Mucosa of descending colon (tissue), 3 donors: ENCODE data around the gene ZBTB21. TPM values are rescaled to one million over a fixed set of nuclear protein-coding genes. Genes with fewer than 3 reads are reported as not detected.

Source experiments
- ATAC-seq: fragments of 200-7000 bp; cut with Tn5 transposase; one replicate; pipeline ENCODE4 v1.9.1; 2020; ENCODE audit warnings: mild to moderate bottlenecking, moderate library complexity
- DNase-seq, 3 donors: peaks; one replicate each; pipeline ENCODE4 v3.0.0-alpha.2; 2020
- H3K36me3 ChIP-seq: fragments of 200-600 bp; one replicate; pipeline ENCODE4 v1.8.0; 2021; ENCODE audit warnings: low read depth, mild to moderate bottlenecking
- H3K4me1 ChIP-seq: fragments of 200-600 bp; one replicate; pipeline ENCODE4 v1.8.0; 2021; ENCODE audit warnings: low read depth, mild to moderate bottlenecking
- H3K4me3 ChIP-seq: fragments of 200-600 bp; one replicate; pipeline ENCODE4 v1.8.0; 2021; ENCODE audit warnings: mild to moderate bottlenecking
- H3K9me3 ChIP-seq: fragments of 200-600 bp; one replicate; pipeline ENCODE4 v1.8.0; 2021; ENCODE audit warnings: mild to moderate bottlenecking
- intact Hi-C, 2 donors: fragments of 100-400 bp; cut with DNase I in 1 of 2; cut with micrococcal nuclease in 1 of 2; formaldehyde crosslinking; loops; one replicate each; pipeline versions ENCODE4 v1.11.0 to v1.11.1; 2022; cut with DNase I, micrococcal nuclease
- total RNA-seq, 3 donors: library from RNA; stranded (reverse); fragmentation: NEBNext Ultra II Directional in 2 of 3; extraction: Animal tissue kit (Norgen Biotek cat#: 25700) in 2 of 3; gene quantifications; one replicate each; pipeline versions ENCODE4 v1.2.1 to v1.2.4, GENCODE V29; 2021 to 2023
- TF ChIP-seq, protein P1 (sequence below): fragments of 200-600 bp; IDR thresholded peaks from one replicate; pipeline ENCODE4 v1.8.0; 2022; ENCODE audit warnings: antibody characterized with exemption, mild to moderate bottlenecking
- donor health status: DM: no; HTN: no; CAD: no; lungs with moderate emphysema.
- donor health status: DM: no; HTN: no; CAD: no.
- donor health status: DM: no; HTN: yes; CAD: no.

The ZBTB21 gene
- total RNA-seq, 3 donors from 2014 or later: 11.8 to 18.9 (median 14.6) TPM

- intact Hi-C loops: no loop called here
- TF ChIP-seq, protein P1, sequence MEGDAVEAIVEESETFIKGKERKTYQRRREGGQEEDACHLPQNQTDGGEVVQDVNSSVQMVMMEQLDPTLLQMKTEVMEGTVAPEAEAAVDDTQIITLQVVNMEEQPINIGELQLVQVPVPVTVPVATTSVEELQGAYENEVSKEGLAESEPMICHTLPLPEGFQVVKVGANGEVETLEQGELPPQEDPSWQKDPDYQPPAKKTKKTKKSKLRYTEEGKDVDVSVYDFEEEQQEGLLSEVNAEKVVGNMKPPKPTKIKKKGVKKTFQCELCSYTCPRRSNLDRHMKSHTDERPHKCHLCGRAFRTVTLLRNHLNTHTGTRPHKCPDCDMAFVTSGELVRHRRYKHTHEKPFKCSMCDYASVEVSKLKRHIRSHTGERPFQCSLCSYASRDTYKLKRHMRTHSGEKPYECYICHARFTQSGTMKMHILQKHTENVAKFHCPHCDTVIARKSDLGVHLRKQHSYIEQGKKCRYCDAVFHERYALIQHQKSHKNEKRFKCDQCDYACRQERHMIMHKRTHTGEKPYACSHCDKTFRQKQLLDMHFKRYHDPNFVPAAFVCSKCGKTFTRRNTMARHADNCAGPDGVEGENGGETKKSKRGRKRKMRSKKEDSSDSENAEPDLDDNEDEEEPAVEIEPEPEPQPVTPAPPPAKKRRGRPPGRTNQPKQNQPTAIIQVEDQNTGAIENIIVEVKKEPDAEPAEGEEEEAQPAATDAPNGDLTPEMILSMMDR: no peak
- peaks cover 7% of the 10 kb centered on the region for H3K4me1 ChIP-seq
- ATAC-seq (no peak), DNase-seq (no peak)
- H3K36me3 ChIP-seq: no peaks in the 10 kb centered on the region
- no peaks in the 10 kb centered on the region for H3K9me3 ChIP-seq
- H3K4me3 ChIP-seq: no peak overlapping the region
These were observed 54.6 kb downstream of the ZBTB21 start for GRCh38 chr21:41955516-41955915.

DNA sequence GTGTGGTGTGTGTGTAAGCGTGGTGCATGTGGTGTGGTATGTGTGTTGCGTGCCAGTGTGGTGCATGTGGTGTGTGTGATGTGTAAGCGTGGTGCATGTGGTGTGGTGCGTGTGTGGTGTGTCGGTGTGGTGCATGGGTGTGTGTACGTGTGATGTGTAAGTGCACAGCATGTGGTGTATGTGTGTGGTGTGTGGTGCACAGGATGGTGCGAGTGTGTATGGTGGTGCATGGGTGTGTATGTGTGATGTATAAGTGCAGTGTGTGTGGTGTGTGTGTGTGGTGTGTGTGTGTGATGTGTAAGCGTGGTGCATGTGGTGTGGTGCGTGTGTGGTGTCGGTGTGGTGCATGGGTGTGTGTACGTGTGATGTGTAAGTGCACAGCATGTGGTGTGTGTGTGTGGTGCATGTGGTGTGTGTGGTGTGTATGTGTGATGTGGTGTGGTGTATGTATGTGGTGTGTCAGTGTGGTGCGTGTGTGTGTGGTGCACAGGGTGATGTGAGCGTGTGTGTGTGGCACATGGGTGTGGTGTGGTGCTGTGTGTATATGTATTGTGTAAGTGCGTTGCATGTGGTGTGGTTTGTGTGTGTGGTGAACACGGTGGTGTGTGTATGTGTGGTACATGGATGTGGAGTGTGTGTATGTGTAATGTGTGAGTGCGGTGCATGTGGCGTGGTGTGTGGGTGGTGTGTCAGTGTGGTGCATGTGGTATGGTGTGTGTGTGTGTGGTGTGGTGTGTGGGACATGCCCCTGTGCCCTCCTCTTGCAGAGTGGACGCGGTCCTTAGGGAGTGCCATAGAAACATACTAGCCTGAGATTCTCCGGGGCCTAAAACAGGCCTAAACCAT lies 55.3 kb downstream of the ZBTB21 start:
- H3K4me3 ChIP-seq: no peak overlapping the region
- TF ChIP-seq, protein P1: no peak
- H3K9me3 ChIP-seq: no peaks in the 10 kb centered on the region
- ATAC-seq: no peak
- no peaks in the 10 kb centered on the region for H3K36me3 ChIP-seq
- intact Hi-C loops: no loop called here
- H3K4me1 ChIP-seq: peaks cover 7% of the 10 kb centered on the region
- no peak for DNase-seq

DNA sequence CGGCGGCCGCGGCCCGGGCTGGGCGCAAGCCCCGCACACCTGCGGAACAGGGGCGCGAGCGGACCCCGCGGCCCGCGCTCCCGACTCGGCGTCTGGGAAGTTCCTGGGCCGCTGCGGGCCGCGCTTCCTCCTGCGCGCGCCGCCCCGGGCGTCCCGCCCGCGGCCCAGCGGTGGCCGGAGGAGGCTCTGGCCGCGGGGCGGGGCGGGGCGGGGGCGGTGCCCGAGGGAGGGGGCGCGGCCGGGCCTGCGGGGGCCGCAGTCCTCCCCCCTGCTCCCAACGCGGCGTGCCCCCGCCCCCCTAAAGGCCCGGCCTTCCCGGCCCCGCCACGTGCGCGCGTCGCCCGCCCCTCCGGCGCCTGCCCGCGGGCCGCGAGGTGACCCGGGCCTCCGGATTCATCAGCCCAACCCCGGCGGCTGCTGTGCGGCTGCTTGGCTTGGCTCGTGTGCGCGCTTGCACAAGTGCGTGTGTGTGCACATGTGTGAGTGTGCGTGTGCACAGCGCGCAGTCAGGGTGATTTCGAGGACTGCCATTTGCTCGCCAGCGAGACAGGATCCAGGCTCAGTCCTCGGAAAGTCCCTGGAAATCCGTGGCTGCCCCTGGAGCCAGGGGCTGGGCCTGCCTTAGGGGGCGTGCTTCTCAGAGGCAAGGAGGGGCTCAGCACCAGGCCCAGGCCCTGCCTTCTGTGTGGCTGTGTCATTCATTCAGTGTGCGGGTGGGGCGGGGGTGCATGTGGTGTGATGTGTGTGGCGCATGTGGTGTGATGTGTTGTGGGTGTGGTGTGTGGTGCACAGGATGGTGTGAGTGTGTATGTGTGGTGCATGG lies 56.1 kb downstream of the ZBTB21 start, which contains the start of gene C2CD2:
Gene C2CD2, minus strand, starts transcription at position 188 of the 823 bp plus-strand sequence. CDS start 370 bp downstream, outside the sequence.
- ATAC-seq: peak; percentile 82
- intact Hi-C loops: no loop called here
- H3K9me3 ChIP-seq: no peaks in the 10 kb centered on the region
- peak within 1 kb of the TSS; percentile 42 for H3K4me3 ChIP-seq
- H3K4me1 ChIP-seq: peaks cover 7% of the 10 kb centered on the region
- H3K36me3 ChIP-seq: no peaks in the 10 kb centered on the region
- TF ChIP-seq, protein P1: no peak
- DNase-seq: peak; percentile 68 to 80 (median 68)

DNA sequence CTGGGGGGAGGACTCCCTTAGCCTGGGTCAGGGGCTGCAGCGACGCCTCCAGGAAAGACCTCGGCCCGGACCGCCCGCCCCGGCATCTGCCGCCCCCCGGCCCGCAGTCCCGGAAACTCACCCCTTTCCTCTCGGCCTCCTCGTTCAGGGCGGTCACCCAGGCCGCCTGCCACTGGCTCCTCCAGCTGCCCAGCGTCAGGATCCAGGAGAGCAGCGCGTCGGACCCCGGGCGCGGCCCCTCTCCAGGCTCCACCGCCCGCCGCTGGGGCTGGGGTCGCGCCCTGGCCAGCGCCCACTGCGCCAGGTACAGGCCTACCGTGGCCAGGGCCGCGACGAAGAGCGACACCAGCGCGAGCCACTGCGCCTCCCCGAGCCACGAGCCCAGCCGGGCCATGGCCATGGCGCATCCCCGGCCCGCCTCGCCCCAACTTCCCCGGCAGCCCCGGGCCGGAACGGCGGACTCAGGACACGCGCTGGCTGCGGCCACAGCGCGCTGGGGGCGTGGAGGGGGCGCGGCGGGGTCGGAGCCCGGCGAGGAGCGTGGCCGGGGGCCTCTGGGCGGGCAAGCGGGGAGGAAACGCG lies 56.8 kb downstream of the ZBTB21 start:
- TF ChIP-seq, protein P1: no peak

DNA sequence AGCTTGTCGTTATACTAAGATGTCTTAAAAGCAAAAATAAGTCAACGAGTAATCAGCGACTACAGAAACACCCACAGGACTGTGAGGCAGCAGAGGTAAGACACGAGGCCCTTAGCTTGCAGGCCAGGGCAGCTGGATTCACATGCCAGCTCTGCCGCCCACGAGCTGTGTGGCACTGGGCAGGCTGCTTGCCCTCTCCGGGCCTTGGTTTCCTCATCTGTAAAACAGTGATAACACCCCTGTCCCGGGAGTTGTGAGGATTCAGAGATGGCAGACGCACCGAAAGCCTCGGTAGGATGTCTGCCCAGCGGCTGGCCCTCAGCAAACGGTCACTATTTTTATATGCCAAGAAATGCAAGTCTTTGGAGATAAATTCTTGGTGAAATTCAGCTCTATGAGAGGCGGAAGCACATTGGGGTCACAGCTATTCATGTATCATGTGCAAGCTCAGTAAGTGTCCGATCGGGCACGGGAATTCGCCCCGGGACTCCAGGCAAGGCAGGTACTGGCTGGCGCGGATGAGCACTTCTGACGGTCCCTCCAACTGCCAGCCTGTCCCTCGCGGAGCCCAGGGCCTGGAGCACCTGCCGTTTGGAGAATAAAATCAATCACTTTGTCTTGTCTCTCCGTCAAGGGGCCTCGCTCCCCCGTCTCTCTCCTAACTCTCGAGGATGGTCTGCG lies 57.5 kb downstream of the ZBTB21 start:
- H3K4me3 ChIP-seq: peak overlapping the region; percentile 42
- H3K36me3 ChIP-seq: no peaks in the 10 kb centered on the region
- peaks cover 7% of the 10 kb centered on the region for H3K4me1 ChIP-seq
- TF ChIP-seq, protein P1: no peak
- no peaks in the 10 kb centered on the region for H3K9me3 ChIP-seq
- DNase-seq (peak in 2 of 3 donors; percentile 27 to 50), ATAC-seq (peak; percentile 16)
- intact Hi-C loops: no loop called here

More for the DNA sequence above, 56.8 kb downstream of the ZBTB21 start:
- intact Hi-C loops: no loop called here
- no peaks in the 10 kb centered on the region for H3K36me3 ChIP-seq
- ATAC-seq (peak; percentile 45), DNase-seq (peak in 1 of 3 donors; percentile 63)
- H3K4me1 ChIP-seq: peaks cover 7% of the 10 kb centered on the region
- peak overlapping the region; percentile 42 for H3K4me3 ChIP-seq
- H3K9me3 ChIP-seq: no peaks in the 10 kb centered on the region
